Renal cortex interstitium (tissue), 3 donors: Measurements from ENCODE around the gene OR9Q2. TPM values are rescaled to one million over a fixed set of nuclear protein-coding genes. Genes with fewer than 3 reads are reported as not detected.

Source experiments
- polyA plus RNA-seq, 3 donors: library from polyadenylated mRNA; unstranded; fragments of 120-200 nt; gene quantifications; one replicate each; pipeline ENCODE4 v1.2.1, GENCODE V29; 2013; ENCODE audit not compliant: insufficient read length in 3 of 3

The OR9Q2 gene
- polyA plus RNA-seq, 3 donors: not detected

Other genes starting within 250 kb of the OR9Q2 start
- not detected for gene OR9Q1, start 165.2 kb upstream of the OR9Q2 start, polyA plus RNA-seq
- not detected for gene OR6Q1, start 158.1 kb upstream of the OR9Q2 start, polyA plus RNA-seq
- not detected for gene OR9I1, start 63.5 kb upstream of the OR9Q2 start, polyA plus RNA-seq
- gene OR1S2, start 15.1 kb downstream of the OR9Q2 start, polyA plus RNA-seq: not detected
- not detected for gene OR1S1, start 23.6 kb downstream of the OR9Q2 start, polyA plus RNA-seq
- gene OR10Q1, start 39.8 kb downstream of the OR9Q2 start, polyA plus RNA-seq: not detected
- gene OR10W1, start 79.2 kb downstream of the OR9Q2 start, polyA plus RNA-seq: not detected
- not detected for gene OR5B17, start 170.0 kb downstream of the OR9Q2 start, polyA plus RNA-seq
- gene OR5B3, start 217.8 kb downstream of the OR9Q2 start, polyA plus RNA-seq: not detected
- not detected for gene OR5B2, start 239.1 kb downstream of the OR9Q2 start, polyA plus RNA-seq